CD4-positive, alpha-beta T cell (primary cell): ENCODE results near the gene PIGM. TPM values are rescaled to one million over a fixed set of nuclear protein-coding genes. Genes with fewer than 3 reads are reported as not detected.

Experiments
- ATAC-seq: fragments of 200-7000 bp; cut with Tn5 transposase; one replicate; pipeline ENCODE4 v1.10.0; 2022; ENCODE audit warnings: mild to moderate bottlenecking; ENCODE audit not compliant: poor library complexity
- CTCF ChIA-PET: fragments of 350-600 bp; sonication (Branson Sonifier 250); formaldehyde crosslinking; loops from one replicate; lab custom pipeline; 2021; ENCODE audit warnings: antibody characterized with exemption, inconsistent platforms; lab: Charles Lee
- POLR2A ChIA-PET: fragments of 350-600 bp; sonication (Branson Sonifier 250); formaldehyde crosslinking; loops from one replicate; lab custom pipeline; 2021; ENCODE audit warnings: antibody characterized with exemption, inconsistent platforms; lab: Charles Lee
- DNase-seq, 14 experiments: peaks; one replicate each; pipeline ENCODE4 v3.0.0-alpha.2; 2013 to 2020; ENCODE audit warnings: mixed read lengths in 2 of 14
- H3K27ac ChIP-seq, 2 donors: one replicate each; pipeline versions ENCODE4 v1.5.1 to v1.7.0; 2013; ENCODE audit warnings: low read length in 2 of 2, low read depth in 1 of 2, mild to moderate bottlenecking in 1 of 2
- H3K27me3 ChIP-seq, 2 experiments: 1 replicate in 1 of 2; 2 replicates in 1 of 2; pipeline versions ENCODE4 v1.6.1 to v1.7.0; 2013; ENCODE audit warnings: low read length in 2 of 2, control low read depth in 1 of 2, mild to moderate bottlenecking in 1 of 2, moderate library complexity in 1 of 2; ENCODE audit not compliant: insufficient read depth in 2 of 2, control insufficient read depth in 1 of 2
- H3K36me3 ChIP-seq: one replicate; pipeline ENCODE4 v1.6.1; 2013; ENCODE audit warnings: low read length, control low read depth; ENCODE audit not compliant: insufficient read depth
- H3K4me1 ChIP-seq: one replicate; pipeline ENCODE4 v1.6.1; 2013; ENCODE audit warnings: low read length, control low read depth; ENCODE audit not compliant: insufficient read depth
- H3K4me3 ChIP-seq: one replicate; pipeline ENCODE4 v1.5.1; 2013; ENCODE audit warnings: mild to moderate bottlenecking, low read length, moderate library complexity
- H3K9me3 ChIP-seq, 2 experiments: 1 replicate in 1 of 2; 2 replicates in 1 of 2; pipeline versions ENCODE4 v1.6.1 to v1.7.0; 2013; ENCODE audit warnings: low read length in 2 of 2, mild to moderate bottlenecking in 2 of 2, control low read depth in 1 of 2, moderate library complexity in 1 of 2; ENCODE audit not compliant: control insufficient read depth in 1 of 2, insufficient read depth in 1 of 2
- H3K27ac Mint-ChIP-seq: one replicate; pipeline ENCODE4 v1.8.0; 2020; ENCODE audit warnings: mixed read lengths
- H3K27me3 Mint-ChIP-seq: one replicate; pipeline ENCODE4 v1.8.0; 2021; ENCODE audit warnings: mixed read lengths
- H3K36me3 Mint-ChIP-seq: one replicate; pipeline ENCODE4 v1.8.0; 2021; ENCODE audit warnings: low read depth, mixed read lengths
- H3K4me1 Mint-ChIP-seq: one replicate; pipeline ENCODE4 v1.8.0; 2021; ENCODE audit warnings: low read depth, mixed read lengths
- H3K4me3 Mint-ChIP-seq: one replicate; pipeline ENCODE4 v1.8.0; 2020; ENCODE audit warnings: mild to moderate bottlenecking, mixed read lengths
- H3K9me3 Mint-ChIP-seq: one replicate; pipeline ENCODE4 v1.8.0; 2020; ENCODE audit warnings: mixed read lengths
- intact Hi-C, 2 experiments: fragments of 100-400 bp; cut with DNase I in 1 of 2; cut with micrococcal nuclease in 1 of 2; formaldehyde crosslinking; loops; one replicate each; pipeline versions ENCODE4 v1.15.1 to v1.9.0; 2023 to 2025; cut with DNase I, micrococcal nuclease
- total RNA-seq, 174 experiments: library from RNA in 2 of 174; stranded (reverse) in 2 of 174; gene quantifications; one replicate each; pipeline ENCODE4 v1.2.3 and lab custom pipeline; 2021 to 2026
- TF ChIP-seq, protein P1 (sequence below): fragments of 200-600 bp; IDR thresholded peaks from one replicate; pipeline ENCODE4 v1.8.0; 2022; ENCODE audit warnings: antibody characterized with exemption, mild to moderate bottlenecking

The PIGM gene
- total RNA-seq, 2 experiments from 2014 or later: 2.1 to 2.2 TPM

DNA sequence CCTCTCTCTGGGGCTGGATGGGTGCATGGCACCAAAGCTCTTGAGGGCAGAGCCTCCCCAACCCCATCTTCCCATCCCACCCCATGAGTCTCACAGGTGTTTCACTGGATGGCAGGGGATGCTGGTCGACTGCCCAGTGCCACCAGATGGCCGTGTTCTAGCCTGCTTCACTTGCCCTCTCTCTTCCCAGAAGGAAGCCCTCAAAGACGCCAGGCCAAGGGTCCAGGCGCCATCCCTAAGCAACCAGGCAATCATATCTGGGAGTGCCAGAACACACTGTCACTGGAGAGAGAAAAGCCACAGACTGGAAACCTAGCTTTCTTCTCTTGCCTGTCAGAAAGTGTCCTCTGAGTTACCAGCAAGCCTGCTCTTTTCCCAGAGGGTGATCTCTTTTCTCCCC is 26.7 kb downstream of the PIGM start:
- Histone ChIP-seq H3K4me3 (no peak overlapping the region), H3K36me3 (no peaks in the 10 kb centered on the region), H3K9me3 (no peaks in the 10 kb centered on the region), H3K4me1 (no peaks in the 10 kb centered on the region), H3K27me3 (peaks cover 0 to 3% of the 10 kb centered on the region in 2 experiments), H3K27ac (no peak overlapping the region)
- no peak for ATAC-seq
- ChIA-PET CTCF (no interaction called here), POLR2A (interaction anchor here (1.7 kb wide), 1 partner anchor 80 kb away, joined by 5 read pairs; the partner anchor contains the start of gene TAGLN2)
- Mint-ChIP-seq H3K9me3 (no peaks in the 10 kb centered on the region), H3K4me1 (no peaks in the 10 kb centered on the region), H3K4me3 (no peak overlapping the region), H3K27ac (no peak overlapping the region), H3K27me3 (peaks cover 3% of the 10 kb centered on the region), H3K36me3 (no peaks in the 10 kb centered on the region)
- DNase-seq: no peak
- TF ChIP-seq, protein P1, sequence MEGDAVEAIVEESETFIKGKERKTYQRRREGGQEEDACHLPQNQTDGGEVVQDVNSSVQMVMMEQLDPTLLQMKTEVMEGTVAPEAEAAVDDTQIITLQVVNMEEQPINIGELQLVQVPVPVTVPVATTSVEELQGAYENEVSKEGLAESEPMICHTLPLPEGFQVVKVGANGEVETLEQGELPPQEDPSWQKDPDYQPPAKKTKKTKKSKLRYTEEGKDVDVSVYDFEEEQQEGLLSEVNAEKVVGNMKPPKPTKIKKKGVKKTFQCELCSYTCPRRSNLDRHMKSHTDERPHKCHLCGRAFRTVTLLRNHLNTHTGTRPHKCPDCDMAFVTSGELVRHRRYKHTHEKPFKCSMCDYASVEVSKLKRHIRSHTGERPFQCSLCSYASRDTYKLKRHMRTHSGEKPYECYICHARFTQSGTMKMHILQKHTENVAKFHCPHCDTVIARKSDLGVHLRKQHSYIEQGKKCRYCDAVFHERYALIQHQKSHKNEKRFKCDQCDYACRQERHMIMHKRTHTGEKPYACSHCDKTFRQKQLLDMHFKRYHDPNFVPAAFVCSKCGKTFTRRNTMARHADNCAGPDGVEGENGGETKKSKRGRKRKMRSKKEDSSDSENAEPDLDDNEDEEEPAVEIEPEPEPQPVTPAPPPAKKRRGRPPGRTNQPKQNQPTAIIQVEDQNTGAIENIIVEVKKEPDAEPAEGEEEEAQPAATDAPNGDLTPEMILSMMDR: no peak
- intact Hi-C loops: loop anchor here in 1 of 2 experiments (5.0 to 10.0 kb wide), 2 partner anchors 113 to 840 kb away; no protein-coding TSS in a partner anchor

DNA sequence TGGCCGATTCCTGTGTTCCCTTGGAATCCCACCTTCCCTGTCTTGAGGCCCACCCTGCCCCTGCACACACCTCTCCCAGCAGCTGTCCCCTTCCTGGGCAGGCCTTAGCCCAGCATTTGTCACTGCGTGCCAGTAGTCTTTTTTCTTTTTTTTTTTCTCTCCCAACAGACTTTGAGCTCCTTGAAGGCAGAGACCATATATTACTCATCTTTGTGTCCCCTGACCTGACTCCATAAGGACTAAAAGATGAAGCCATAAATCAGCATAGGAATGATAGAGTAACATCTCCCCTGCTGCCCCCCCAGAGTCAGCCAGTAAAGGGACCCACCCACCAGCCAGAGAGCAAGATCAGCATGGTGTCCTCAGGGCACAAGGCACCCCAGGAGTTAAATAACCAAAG is 27.4 kb downstream of the PIGM start:
- no peaks in the 10 kb centered on the region for H3K36me3 Mint-ChIP-seq
- no peaks in the 10 kb centered on the region for H3K4me1 Mint-ChIP-seq
- Histone ChIP-seq H3K27me3 (peaks cover 0 to 3% of the 10 kb centered on the region in 2 experiments), H3K4me1 (no peaks in the 10 kb centered on the region), H3K9me3 (no peaks in the 10 kb centered on the region), H3K27ac (no peak overlapping the region), H3K36me3 (no peaks in the 10 kb centered on the region), H3K4me3 (no peak overlapping the region)
- ChIA-PET POLR2A (no interaction called here), CTCF (no interaction called here)
- H3K27me3 Mint-ChIP-seq: no peaks in the 10 kb centered on the region
- no peak for DNase-seq
- ATAC-seq: no peak
- intact Hi-C loops: loop anchor here in 1 of 2 experiments (10.0 kb wide), 1 partner anchor 840 kb away; no protein-coding TSS in a partner anchor
- TF ChIP-seq, protein P1: no peak
- H3K9me3 Mint-ChIP-seq: no peaks in the 10 kb centered on the region
- H3K4me3 Mint-ChIP-seq: no peak overlapping the region
- no peak overlapping the region for H3K27ac Mint-ChIP-seq

DNA sequence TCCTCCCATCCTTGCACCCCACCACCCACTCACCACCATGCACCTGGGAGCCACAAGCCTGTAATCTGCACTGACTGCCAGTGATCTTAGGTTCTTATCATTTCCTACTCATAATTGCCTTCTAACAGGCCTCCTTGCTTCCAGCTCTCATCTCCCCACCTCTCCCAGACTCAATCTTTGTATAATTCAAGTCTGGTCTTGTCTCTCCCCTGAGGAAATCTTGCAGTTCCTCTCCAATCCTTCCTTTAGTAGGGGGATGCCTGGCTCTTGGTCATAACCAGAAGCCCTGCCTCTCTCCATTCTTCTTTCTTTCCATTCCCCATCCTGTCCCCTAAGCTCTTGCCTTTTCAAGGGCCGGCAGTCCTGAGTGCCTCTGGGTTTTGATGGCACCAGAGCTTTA is 27.8 kb downstream of the PIGM start:
- ATAC-seq: no peak
- no peak overlapping the region for H3K4me3 ChIP-seq
- no peaks in the 10 kb centered on the region for H3K9me3 ChIP-seq
- H3K4me1 Mint-ChIP-seq: no peaks in the 10 kb centered on the region
- POLR2A ChIA-PET: no interaction called here
- H3K9me3 Mint-ChIP-seq: no peaks in the 10 kb centered on the region
- H3K27me3 ChIP-seq: no peaks in the 10 kb centered on the region
- intact Hi-C loops: loop anchor here in 1 of 2 experiments (10.0 kb wide), 1 partner anchor 839 kb away; no protein-coding TSS in a partner anchor
- no peaks in the 10 kb centered on the region for H3K36me3 Mint-ChIP-seq
- H3K27me3 Mint-ChIP-seq: no peaks in the 10 kb centered on the region
- no peak overlapping the region for H3K27ac Mint-ChIP-seq
- no peaks in the 10 kb centered on the region for H3K4me1 ChIP-seq
- no peak for DNase-seq
- CTCF ChIA-PET: no interaction called here
- no peaks in the 10 kb centered on the region for H3K36me3 ChIP-seq
- TF ChIP-seq, protein P1: no peak
- H3K27ac ChIP-seq: no peak overlapping the region
- H3K4me3 Mint-ChIP-seq: no peak overlapping the region
